Lung (tissue), 12 donors: ENCODE results near the gene INKA1. TPM values are rescaled to one million over a fixed set of nuclear protein-coding genes. Genes with fewer than 3 reads are reported as not detected.

Source experiments
- ATAC-seq: fragments of 200-7000 bp; cut with Tn5 transposase; one replicate; pipeline ENCODE4 v1.9.1; 2020; ENCODE audit warnings: moderate number of reproducible peaks; ENCODE audit not compliant: insufficient read depth, low FRiP score
- DNase-seq, 3 donors: peaks; one replicate each; pipeline ENCODE4 v3.0.0-alpha.2; 2013 to 2017
- H3K27ac ChIP-seq, 2 donors: one replicate each; pipeline ENCODE4 v1.5.1; 2013; ENCODE audit warnings: mild to moderate bottlenecking in 2 of 2, moderate library complexity in 2 of 2, control low read depth in 1 of 2, inconsistent platforms in 1 of 2, low read depth in 1 of 2, low read length in 1 of 2
- H3K27me3 ChIP-seq, 3 donors: one replicate each; pipeline ENCODE4 v1.5.1; 2013; ENCODE audit warnings: low read length in 2 of 3; ENCODE audit not compliant: control insufficient read depth in 3 of 3, insufficient read depth in 3 of 3
- H3K36me3 ChIP-seq, 4 donors: one replicate each; pipeline ENCODE4 v1.5.1; 2013; ENCODE audit warnings: low read length in 4 of 4, mild to moderate bottlenecking in 1 of 4, moderate library complexity in 1 of 4; ENCODE audit not compliant: control insufficient read depth in 4 of 4, insufficient read depth in 4 of 4
- H3K4me1 ChIP-seq, 5 donors: one replicate each; pipeline ENCODE4 v1.5.1; 2013; ENCODE audit warnings: low read length in 5 of 5, mild to moderate bottlenecking in 2 of 5, moderate library complexity in 1 of 5; ENCODE audit not compliant: control insufficient read depth in 5 of 5, insufficient read depth in 5 of 5
- H3K4me3 ChIP-seq: one replicate; pipeline ENCODE4 v1.5.1; 2013; ENCODE audit warnings: mild to moderate bottlenecking, control low read depth, moderate library complexity
- H3K9ac ChIP-seq, 2 donors: one replicate each; pipeline ENCODE4 v1.5.1; 2013; ENCODE audit warnings: low read length in 2 of 2, control low read depth in 1 of 2; ENCODE audit not compliant: insufficient read depth in 1 of 2
- H3K9me3 ChIP-seq, 4 donors: one replicate each; pipeline ENCODE4 v1.5.1; 2013; ENCODE audit warnings: low read length in 3 of 4, mild to moderate bottlenecking in 1 of 4, moderate library complexity in 1 of 4; ENCODE audit not compliant: control insufficient read depth in 4 of 4, insufficient read depth in 3 of 4
- WGBS, 2 donors: extraction: QIAGEN DNeasy Blood & Tissue Kit; methylation state at CpG; one replicate each; pipeline ENCODE4 v1.1.7; 2013; 5-methylcytosine and 5-hydroxymethylcytosine counted together
- polyA plus RNA-seq, 2 donors: library from polyadenylated mRNA; stranded (reverse); fragments of 200-250 nt; gene quantifications; one replicate each; pipeline ENCODE4 v1.2.1, GENCODE V29; 2013
- total RNA-seq, 2 donors: library from RNA; depleted of rRNA in 1 of 2; stranded (reverse); fragments of >200 nt in 1 of 2; gene quantifications; one replicate each; pipeline ENCODE4 v1.2.1, GENCODE V29; 2014 to 2021
- TF ChIP-seq, protein P1 (sequence below): IDR thresholded peaks from 2 replicates; pipeline ENCODE4 v1.5.1; 2012; ENCODE audit warnings: mild to moderate bottlenecking; ENCODE audit errors: control extremely low read depth, extremely low read depth
- donor health status: control.
- donor health status: control.
- donor health status: Bipolar disorder and iron deficiency.
- donor health status: healthy.
- donor health status: DM: yes; HTN: yes; CAD: no.

The INKA1 gene
- total and polyA plus RNA-seq, 4 donors = 6.1 to 10.8 (median 6.9) TPM

DNA sequence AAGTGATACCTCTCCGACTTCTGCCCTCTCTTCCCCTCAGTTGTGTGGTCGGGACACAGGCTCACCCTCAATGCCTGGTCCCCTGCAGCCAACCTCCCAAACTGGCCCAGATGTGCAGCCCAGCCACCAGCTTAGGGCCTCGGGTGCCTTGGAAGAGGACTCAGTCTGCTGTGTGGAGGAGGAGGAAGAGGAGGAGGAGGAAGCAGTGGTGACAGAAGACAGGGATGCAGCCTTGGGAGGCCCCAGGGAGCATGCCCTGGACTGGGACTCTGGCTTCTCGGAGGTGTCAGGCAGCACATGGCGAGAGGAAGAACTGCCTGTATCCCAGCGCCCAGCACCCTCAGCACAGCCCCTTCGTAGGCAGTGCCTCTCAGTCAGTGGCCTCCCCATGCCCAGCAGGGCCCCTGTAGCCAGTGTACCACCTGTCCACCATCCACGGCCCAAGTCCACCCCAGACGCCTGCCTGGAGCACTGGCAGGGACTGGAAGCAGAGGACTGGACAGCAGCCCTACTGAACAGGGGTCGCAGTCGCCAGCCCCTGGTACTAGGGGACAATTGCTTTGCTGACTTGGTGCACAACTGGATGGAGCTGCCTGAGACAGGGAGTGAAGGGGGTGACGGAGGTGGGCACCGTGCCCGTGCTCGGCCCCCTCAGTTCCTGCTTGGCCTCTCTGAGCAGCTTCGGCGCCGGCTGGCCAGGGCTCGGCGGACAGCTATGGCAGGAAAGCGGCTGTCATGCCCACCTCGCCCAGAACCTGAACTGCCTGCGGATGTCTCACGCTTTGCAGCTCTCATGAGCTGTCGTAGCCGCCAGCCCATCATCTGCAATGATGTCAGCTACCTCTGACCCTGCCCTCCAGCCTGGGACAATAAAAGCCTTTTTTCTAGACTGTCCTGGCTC is 1.3 kb downstream of the INKA1 start:
- peak; percentile 34 to 53 (median 43) for DNase-seq
- H3K27me3 ChIP-seq = no peaks in the 10 kb centered on the region
- H3K9ac ChIP-seq = no peak overlapping the region
- H3K4me3 ChIP-seq = peak overlapping the region; percentile 67
- peaks cover 0 to 18% (median 4%) of the 10 kb centered on the region in 4 donors for H3K36me3 ChIP-seq
- H3K9me3 ChIP-seq = no peaks in the 10 kb centered on the region
- H3K4me1 ChIP-seq = peaks cover 22 to 56% (median 37%) of the 10 kb centered on the region in 5 donors
- TF ChIP-seq, protein P1, sequence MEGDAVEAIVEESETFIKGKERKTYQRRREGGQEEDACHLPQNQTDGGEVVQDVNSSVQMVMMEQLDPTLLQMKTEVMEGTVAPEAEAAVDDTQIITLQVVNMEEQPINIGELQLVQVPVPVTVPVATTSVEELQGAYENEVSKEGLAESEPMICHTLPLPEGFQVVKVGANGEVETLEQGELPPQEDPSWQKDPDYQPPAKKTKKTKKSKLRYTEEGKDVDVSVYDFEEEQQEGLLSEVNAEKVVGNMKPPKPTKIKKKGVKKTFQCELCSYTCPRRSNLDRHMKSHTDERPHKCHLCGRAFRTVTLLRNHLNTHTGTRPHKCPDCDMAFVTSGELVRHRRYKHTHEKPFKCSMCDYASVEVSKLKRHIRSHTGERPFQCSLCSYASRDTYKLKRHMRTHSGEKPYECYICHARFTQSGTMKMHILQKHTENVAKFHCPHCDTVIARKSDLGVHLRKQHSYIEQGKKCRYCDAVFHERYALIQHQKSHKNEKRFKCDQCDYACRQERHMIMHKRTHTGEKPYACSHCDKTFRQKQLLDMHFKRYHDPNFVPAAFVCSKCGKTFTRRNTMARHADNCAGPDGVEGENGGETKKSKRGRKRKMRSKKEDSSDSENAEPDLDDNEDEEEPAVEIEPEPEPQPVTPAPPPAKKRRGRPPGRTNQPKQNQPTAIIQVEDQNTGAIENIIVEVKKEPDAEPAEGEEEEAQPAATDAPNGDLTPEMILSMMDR = no peak
- 23 to 40% methylated on average over 25 to 26 of the region's 26 CpGs for WGBS, 2 donors
- H3K27ac ChIP-seq = peak overlapping the region; percentile 69 to 92
- ATAC-seq = no peak

DNA sequence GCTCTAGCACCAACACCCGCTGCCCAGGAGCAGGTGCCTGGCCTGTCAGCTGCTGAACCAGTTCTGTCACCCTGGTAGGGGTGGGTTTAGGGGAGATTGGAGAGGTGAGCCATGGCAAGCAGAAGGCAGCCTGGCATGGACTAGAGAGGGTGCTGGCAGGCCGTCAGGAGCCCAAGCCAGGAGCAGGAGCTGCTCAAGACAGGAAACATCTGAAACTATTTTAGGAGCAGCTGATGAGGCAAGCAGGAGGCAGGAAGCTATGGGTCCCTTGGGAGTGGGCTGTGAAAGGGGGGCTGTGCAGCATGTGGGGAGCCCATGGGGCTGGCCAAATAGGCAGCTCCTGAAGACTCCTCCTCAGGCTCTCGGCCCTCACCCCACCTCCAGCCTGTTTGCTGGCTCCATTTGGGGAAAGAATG is 2.3 kb downstream of the INKA1 start:
- Histone ChIP-seq H3K4me1 (peaks cover 22 to 57% (median 37%) of the 10 kb centered on the region in 5 donors), H3K36me3 (peaks cover 0 to 24% (median 10%) of the 10 kb centered on the region in 4 donors), H3K27me3 (no peaks in the 10 kb centered on the region), H3K9ac (peak overlapping the region in 1 of 2 donors; percentile 30), H3K4me3 (no peak overlapping the region), H3K9me3 (no peaks in the 10 kb centered on the region), H3K27ac (peak overlapping the region; percentile 69 to 92)
- WGBS, 2 donors = 8 to 25% methylated on average over 3 of the region's 3 CpGs
- DNase-seq (peak; percentile 90 to 97 (median 93)), ATAC-seq (no peak)
- TF ChIP-seq, protein P1 = no peak

DNA sequence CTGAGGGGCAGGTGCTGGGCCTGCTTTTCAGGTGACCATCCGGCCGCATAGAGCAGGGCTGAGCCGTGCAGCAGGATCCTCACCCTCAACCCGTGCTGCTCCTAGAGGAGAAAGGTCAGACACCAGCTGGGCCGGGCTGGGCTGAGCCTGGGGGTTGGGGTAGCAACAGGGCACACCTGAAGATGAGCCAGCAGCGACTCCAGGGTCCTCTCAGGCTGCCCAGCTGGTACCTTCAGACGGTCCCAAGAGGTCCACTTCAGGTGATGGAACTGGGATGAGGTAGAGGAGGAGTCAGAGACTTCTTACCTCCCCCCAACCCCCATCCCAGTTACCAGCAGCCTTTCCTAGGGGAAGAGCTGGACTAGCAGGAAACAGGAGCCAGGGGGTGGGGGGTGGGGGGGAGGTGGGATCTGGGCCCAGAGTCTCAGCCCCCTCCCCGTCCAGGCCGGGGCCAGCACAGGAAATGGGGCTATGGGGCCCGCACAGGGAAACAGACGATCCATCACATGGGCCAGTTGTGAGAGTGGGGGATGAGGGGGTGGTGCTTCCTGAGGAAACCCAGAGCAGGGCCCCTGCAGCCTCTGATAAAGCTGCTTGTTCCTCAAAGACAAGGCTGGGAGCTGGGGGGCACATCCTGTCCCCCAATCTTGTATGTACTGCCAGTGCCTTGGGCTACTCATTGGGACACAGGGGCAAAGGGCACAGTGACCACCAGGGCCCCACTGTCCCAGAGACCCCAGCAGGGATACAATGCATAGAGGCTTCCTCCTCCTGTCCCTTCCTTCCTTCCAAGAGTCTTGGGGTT is 3.0 kb downstream of the INKA1 start:
- ATAC-seq = no peak
- peak overlapping the region in 1 of 2 donors; percentile 30 for H3K9ac ChIP-seq

More for the DNA sequence above, 3.0 kb downstream of the INKA1 start:
- H3K9me3 ChIP-seq = no peaks in the 10 kb centered on the region
- H3K27ac ChIP-seq = peak overlapping the region; percentile 69 to 92
- H3K4me1 ChIP-seq = peaks cover 22 to 57% (median 37%) of the 10 kb centered on the region in 5 donors
- 19 to 23% methylated on average over 11 of the region's 11 CpGs for WGBS, 2 donors
- no peaks in the 10 kb centered on the region for H3K27me3 ChIP-seq
- TF ChIP-seq, protein P1 = no peak
- DNase-seq = peak; percentile 96 to 99 (median 97)
- H3K4me3 ChIP-seq = no peak overlapping the region
- H3K36me3 ChIP-seq = peaks cover 0 to 29% (median 16%) of the 10 kb centered on the region in 4 donors
